NCI-H510A treated with DMSO at 0.1 percent for 48 hours (cell line): Measurements from ENCODE around the gene PLCL2.

ENCODE experiments used
- DNase-seq: peaks from one replicate; lab custom pipeline; 2025; lab: John Stamatoyannopoulos, UW

Gene PLCL2

GRCh38 chr3:16893618-16894200, 9.0 kb downstream of the PLCL2 start:
- peak; percentile 30 for DNase-seq

- DNase-seq: no peak
These were observed 11.4 kb downstream of the PLCL2 start for GRCh38 chr3:16896094-16896627.

GRCh38 chr3:16896820-16897219, 12.1 kb downstream of the PLCL2 start:
- DNase-seq: no peak

- peak; percentile 51 for DNase-seq
These were observed 12.6 kb downstream of the PLCL2 start for GRCh38 chr3:16897254-16897926.

- DNase-seq: no peak
These were observed 14.0 kb downstream of the PLCL2 start for GRCh38 chr3:16898595-16899395.

GRCh38 chr3:16899919-16900318, 15.2 kb downstream of the PLCL2 start:
- DNase-seq: no peak

- DNase-seq: no peak
These were observed 16.2 kb downstream of the PLCL2 start for GRCh38 chr3:16900779-16901440.

- no peak for DNase-seq
These were observed 20.0 kb downstream of the PLCL2 start for GRCh38 chr3:16904423-16905417.

- DNase-seq: peak; percentile 28
These were observed 20.9 kb downstream of the PLCL2 start for GRCh38 chr3:16905704-16906103.

- peak; percentile 24 for DNase-seq
These were observed 21.9 kb downstream of the PLCL2 start for GRCh38 chr3:16906682-16907081.

- DNase-seq: no peak
These were observed 22.5 kb downstream of the PLCL2 start for GRCh38 chr3:16907243-16907642.

- no peak for DNase-seq
These were observed 23.5 kb downstream of the PLCL2 start for GRCh38 chr3:16908016-16908807.

GRCh38 chr3:16908896-16909295, 24.1 kb downstream of the PLCL2 start:
- DNase-seq: no peak

GRCh38 chr3:16909802-16910201, 25.0 kb downstream of the PLCL2 start:
- no peak for DNase-seq

GRCh38 chr3:16910207-16910606, 25.5 kb downstream of the PLCL2 start:
- DNase-seq: no peak

- DNase-seq: no peak
These were observed 27.2 kb downstream of the PLCL2 start for GRCh38 chr3:16911916-16912315.

GRCh38 chr3:16912400-16913263, 27.9 kb downstream of the PLCL2 start:
- DNase-seq: no peak

GRCh38 chr3:16913264-16913580, 28.5 kb downstream of the PLCL2 start:
- no peak for DNase-seq

GRCh38 chr3:16916840-16917239, 32.1 kb downstream of the PLCL2 start:
- no peak for DNase-seq
